ENCODE data around the gene SEMG2. TPM values are rescaled to one million over a fixed set of nuclear protein-coding genes. Genes with fewer than 3 reads are reported as not detected.

Gene SEMG2, protein sequence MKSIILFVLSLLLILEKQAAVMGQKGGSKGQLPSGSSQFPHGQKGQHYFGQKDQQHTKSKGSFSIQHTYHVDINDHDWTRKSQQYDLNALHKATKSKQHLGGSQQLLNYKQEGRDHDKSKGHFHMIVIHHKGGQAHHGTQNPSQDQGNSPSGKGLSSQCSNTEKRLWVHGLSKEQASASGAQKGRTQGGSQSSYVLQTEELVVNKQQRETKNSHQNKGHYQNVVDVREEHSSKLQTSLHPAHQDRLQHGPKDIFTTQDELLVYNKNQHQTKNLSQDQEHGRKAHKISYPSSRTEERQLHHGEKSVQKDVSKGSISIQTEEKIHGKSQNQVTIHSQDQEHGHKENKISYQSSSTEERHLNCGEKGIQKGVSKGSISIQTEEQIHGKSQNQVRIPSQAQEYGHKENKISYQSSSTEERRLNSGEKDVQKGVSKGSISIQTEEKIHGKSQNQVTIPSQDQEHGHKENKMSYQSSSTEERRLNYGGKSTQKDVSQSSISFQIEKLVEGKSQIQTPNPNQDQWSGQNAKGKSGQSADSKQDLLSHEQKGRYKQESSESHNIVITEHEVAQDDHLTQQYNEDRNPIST
- polyA plus RNA-seq (2012; ENCODE audit: insufficient read depth, insufficient read length, low read depth) = not detected

DNA sequence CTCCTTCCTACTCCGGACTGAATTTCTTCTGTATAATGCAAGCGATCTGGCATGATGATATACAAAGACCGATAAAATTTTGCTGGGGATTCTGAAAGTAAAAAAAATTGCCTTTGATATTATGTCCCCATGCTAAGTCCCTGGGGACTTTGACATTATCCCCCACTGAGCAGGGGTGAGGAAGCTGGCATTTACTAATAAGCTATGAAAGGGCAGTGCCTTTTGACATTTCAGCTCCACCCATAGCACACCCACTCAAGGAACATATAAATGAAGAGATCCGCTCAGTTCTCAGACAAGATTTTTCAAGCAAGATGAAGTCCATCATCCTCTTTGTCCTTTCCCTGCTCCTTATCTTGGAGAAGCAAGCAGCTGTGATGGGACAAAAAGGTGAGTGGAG lies at the start of gene SEMG2:
TSS of gene SEMG2 (plus strand) at position 298 of the 400 bp plus-strand sequence. CDS start at position 315, 17 bp downstream.
- no peaks in the 10 kb centered on the region; the same call in 1 of the 2 replicates for H3K36me3 ChIP-seq
- no peak for DNase-seq
- peaks cover 5% of the 10 kb centered on the region; the same call in 1 of the 2 replicates for H3K4me1 ChIP-seq
- no peak within 1 kb of the TSS for H3K4me3 ChIP-seq (ENCODE audit: low read depth, low read length)
- no peaks in the 10 kb centered on the region for H3K9me3 ChIP-seq
- TF ChIP-seq, protein P1, sequence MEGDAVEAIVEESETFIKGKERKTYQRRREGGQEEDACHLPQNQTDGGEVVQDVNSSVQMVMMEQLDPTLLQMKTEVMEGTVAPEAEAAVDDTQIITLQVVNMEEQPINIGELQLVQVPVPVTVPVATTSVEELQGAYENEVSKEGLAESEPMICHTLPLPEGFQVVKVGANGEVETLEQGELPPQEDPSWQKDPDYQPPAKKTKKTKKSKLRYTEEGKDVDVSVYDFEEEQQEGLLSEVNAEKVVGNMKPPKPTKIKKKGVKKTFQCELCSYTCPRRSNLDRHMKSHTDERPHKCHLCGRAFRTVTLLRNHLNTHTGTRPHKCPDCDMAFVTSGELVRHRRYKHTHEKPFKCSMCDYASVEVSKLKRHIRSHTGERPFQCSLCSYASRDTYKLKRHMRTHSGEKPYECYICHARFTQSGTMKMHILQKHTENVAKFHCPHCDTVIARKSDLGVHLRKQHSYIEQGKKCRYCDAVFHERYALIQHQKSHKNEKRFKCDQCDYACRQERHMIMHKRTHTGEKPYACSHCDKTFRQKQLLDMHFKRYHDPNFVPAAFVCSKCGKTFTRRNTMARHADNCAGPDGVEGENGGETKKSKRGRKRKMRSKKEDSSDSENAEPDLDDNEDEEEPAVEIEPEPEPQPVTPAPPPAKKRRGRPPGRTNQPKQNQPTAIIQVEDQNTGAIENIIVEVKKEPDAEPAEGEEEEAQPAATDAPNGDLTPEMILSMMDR (IDR thresholded peaks at IDR 0.05; ENCODE audit: low read depth, low read length) = no peak
- peaks cover 39% of the 10 kb centered on the region for H3K27me3 ChIP-seq

DNA sequence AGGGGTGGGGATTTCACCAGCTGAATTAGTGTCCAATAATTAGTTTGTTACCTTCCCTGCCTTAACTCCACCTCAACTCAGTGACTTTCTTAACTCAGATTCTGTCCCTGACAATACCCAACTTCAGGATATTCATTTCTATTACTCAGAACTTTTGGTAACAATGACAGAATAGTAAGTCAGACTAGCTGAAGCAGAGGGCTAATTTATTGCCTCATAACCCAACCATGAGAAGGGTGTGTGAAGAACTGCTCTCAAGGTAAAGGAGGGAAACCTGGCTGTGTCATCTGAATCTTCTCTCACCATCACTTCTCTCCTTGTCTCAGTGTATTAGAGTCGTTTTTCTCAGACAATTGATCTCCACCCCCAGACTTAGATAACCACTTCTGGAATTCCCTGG lies 47.7 kb upstream of the SEMG2 start:
- no peak for DNase-seq
- Histone ChIP-seq H3K4me1 (no peaks in the 10 kb centered on the region), H3K9me3 (no peaks in the 10 kb centered on the region; the same call in 1 of the 2 replicates), H3K36me3 (no peaks in the 10 kb centered on the region), H3K4me3 (ENCODE audit: low read depth, low read length) (no peak overlapping the region), H3K27me3 (peaks cover 10% of the 10 kb centered on the region)
- TF ChIP-seq, protein P1 (IDR thresholded peaks at IDR 0.05; ENCODE audit: low read depth, low read length) = no peak

DNA sequence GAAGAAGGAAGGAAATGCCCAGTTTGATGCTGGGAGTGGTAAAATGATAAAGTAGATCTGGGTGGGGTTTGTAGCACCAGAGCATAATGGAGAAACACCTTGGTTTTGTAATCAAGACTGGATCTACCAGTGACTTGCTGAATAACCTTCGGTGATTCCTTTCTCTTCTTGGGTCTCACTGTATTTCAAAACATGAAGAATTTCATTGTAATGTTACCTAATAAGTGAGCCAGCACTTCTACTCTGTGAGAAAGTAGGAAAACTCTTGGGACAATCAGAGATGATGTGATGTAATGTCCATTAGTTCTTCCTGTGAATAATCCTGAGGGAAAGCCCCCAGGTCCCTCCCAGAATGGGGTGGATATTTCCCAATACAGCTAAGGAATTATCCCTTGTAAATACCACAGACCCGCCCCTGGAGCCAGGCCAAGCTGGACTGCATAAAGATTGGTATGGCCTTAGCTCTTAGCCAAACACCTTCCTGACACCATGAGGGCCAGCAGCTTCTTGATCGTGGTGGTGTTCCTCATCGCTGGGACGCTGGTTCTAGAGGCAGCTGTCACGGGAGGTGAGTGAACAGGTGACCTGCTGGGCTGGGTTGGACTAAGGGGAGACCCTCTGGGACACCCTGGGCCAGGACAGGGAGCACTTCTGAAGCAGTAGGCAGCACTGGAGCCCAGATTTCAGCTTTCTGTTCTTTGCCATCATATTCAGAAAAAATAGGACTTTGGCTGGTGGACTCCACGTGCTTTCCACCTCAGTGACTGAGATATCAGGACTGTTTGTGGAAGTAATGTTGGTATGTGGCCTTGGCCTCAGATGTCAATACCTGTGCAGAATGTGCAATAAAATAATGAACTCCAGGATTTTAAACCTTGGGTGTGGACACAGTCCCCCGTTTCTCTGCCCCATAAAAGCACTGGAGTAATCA lies 46.5 kb upstream of the SEMG2 start, which contains the start of gene PI3:
TSS of gene PI3 (plus strand) at position 469 of the 931 bp plus-strand sequence. CDS start at position 490, 21 bp downstream.
- no peak within 1 kb of the TSS for H3K4me3 ChIP-seq (ENCODE audit: low read depth, low read length)
- TF ChIP-seq, protein P1 (IDR thresholded peaks at IDR 0.05; ENCODE audit: low read depth, low read length) = no peak
- H3K27me3 ChIP-seq = peaks cover 10% of the 10 kb centered on the region
- no peaks in the 10 kb centered on the region for H3K36me3 ChIP-seq
- DNase-seq = no peak
- H3K9me3 ChIP-seq = no peaks in the 10 kb centered on the region
- no peaks in the 10 kb centered on the region for H3K4me1 ChIP-seq

DNA sequence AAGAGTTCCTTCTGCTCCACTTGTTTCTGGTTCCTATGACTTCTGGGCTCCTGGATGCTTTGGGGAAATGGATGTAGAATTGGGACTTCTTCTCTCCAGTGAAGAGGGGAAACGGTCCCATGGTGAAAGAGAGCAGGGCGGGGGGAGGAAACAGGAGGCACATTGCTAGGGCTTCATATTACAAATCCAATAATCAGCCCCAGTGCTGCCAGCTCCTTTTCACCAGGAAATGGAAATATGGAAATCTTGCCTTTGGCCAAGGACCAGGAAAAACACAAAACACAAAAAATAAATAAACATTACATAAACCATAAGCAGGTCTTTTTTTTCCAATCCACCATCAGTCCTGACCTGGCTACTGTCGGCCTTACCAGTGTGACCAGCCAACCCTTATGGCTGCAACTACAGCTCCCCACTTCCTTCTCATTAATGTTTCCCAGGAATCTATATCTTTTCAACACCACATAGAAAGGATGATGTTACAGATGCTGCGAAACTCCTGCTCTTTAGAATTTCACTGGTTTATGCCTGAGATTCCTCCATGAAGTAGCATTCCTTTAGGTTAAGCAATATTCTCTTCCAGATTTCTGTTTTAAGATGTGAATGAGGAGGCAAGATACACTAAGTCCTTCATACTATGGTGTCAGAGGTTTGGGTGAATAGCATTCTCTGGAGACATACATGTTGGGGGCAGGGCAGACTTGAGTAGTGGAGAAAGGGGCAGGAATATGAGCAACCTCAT lies 44.5 kb upstream of the SEMG2 start:
- no peak overlapping the region for H3K4me3 ChIP-seq (ENCODE audit: low read depth, low read length)
- H3K9me3 ChIP-seq = no peaks in the 10 kb centered on the region
- no peaks in the 10 kb centered on the region for H3K4me1 ChIP-seq
- DNase-seq = no peak
- TF ChIP-seq, protein P1 (IDR thresholded peaks at IDR 0.05; ENCODE audit: low read depth, low read length) = no peak
- H3K36me3 ChIP-seq = no peaks in the 10 kb centered on the region
- peaks cover 10% of the 10 kb centered on the region for H3K27me3 ChIP-seq

DNA sequence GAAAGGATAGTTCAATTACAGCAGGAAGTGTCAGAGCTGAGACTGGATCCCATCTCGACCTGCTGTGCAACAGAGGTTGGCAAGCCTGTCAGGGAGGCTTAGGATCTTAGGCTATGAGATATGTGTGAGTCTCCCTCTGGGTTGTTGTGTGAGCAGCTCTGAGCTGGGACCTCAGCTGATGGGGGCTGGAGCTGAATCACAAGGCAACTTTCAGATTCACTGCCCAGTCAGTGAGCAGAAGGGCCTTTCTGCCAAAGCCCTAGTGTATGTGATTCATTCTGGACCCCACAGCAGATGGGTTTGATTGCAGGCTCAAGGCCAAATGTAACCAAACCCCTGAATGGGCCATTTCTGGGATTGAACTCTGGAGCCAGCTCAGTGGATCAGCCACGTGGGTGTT lies 42.0 kb upstream of the SEMG2 start:
- TF ChIP-seq, protein P1 (IDR thresholded peaks at IDR 0.05; ENCODE audit: low read depth, low read length) = no peak
- Histone ChIP-seq H3K36me3 (no peaks in the 10 kb centered on the region), H3K27me3 (peaks cover 10% of the 10 kb centered on the region), H3K4me3 (ENCODE audit: low read depth, low read length) (no peak overlapping the region), H3K9me3 (no peaks in the 10 kb centered on the region), H3K4me1 (no peaks in the 10 kb centered on the region)
- no peak for DNase-seq

Data from BE2C (cell line).